Measurements from ENCODE around the gene PRKCD.

The PRKCD gene

GRCh38 chr3:53211706-53212702 lies 51.0 kb downstream of the PRKCD start:
- no peak overlapping the region for H3K4me3 ChIP-seq (ENCODE audit: low read length)
- DNase-seq (ENCODE audit: low read depth) = no peak
- no peak for TF ChIP-seq CTCF (IDR thresholded peaks at IDR 0.05; ENCODE audit: insufficient read depth, low read depth, low read length, missing control alignments)

GRCh38 chr3:53213276-53213675 lies 52.3 kb downstream of the PRKCD start:
- no peak overlapping the region for H3K4me3 ChIP-seq (ENCODE audit: low read length)
- TF ChIP-seq CTCF (IDR thresholded peaks at IDR 0.05; ENCODE audit: insufficient read depth, low read depth, low read length, missing control alignments) = no peak

GRCh38 chr3:53215816-53216215 lies 54.8 kb downstream of the PRKCD start:
- DNase-seq (ENCODE audit: low read depth) = no peak
- no peak overlapping the region for H3K4me3 ChIP-seq (ENCODE audit: low read length)
- TF ChIP-seq CTCF (IDR thresholded peaks at IDR 0.05; ENCODE audit: insufficient read depth, low read depth, low read length, missing control alignments) = no peak

More at GRCh38 chr3:53213276-53213675, 52.3 kb downstream of the PRKCD start:
- DNase-seq (ENCODE audit: low read depth) = no peak

GRCh38 chr3:53216723-53217122 lies 55.7 kb downstream of the PRKCD start:
- no peak overlapping the region for H3K4me3 ChIP-seq (ENCODE audit: low read length)
- no peak for DNase-seq (ENCODE audit: low read depth)
- TF ChIP-seq CTCF (IDR thresholded peaks at IDR 0.05; ENCODE audit: insufficient read depth, low read depth, low read length, missing control alignments) = no peak

GRCh38 chr3:53217175-53217574 lies 56.2 kb downstream of the PRKCD start:
- no peak for TF ChIP-seq CTCF (IDR thresholded peaks at IDR 0.05; ENCODE audit: insufficient read depth, low read depth, low read length, missing control alignments)
- no peak for DNase-seq (ENCODE audit: low read depth)
- H3K4me3 ChIP-seq (ENCODE audit: low read length) = no peak overlapping the region

GRCh38 chr3:53218131-53218530 lies 57.1 kb downstream of the PRKCD start:
- no peak for TF ChIP-seq CTCF (IDR thresholded peaks at IDR 0.05; ENCODE audit: insufficient read depth, low read depth, low read length, missing control alignments)
- DNase-seq (ENCODE audit: low read depth) = no peak
- no peak overlapping the region for H3K4me3 ChIP-seq (ENCODE audit: low read length)

All from epithelial cell of esophagus (primary cell).